GM12878 (cell line): Measurements from ENCODE around the gene STARD10. TPM values are rescaled to one million over a fixed set of nuclear protein-coding genes. Genes with fewer than 3 reads are reported as not detected.

ENCODE experiments used
- ATAC-seq: fragments of 200-7000 bp; cut with Tn5 transposase; 3 replicates; pipeline ENCODE4 v1.9.1; 2020; ENCODE audit warnings: mild to moderate bottlenecking, moderate library complexity
- BruUV-seq: library from RNA; stranded (reverse); fragments of 400-500 nt; replicated peaks from 2 replicates; lab custom pipeline; 2021; lab: Mats Ljungman, UMichigan
- CTCF ChIA-PET: fragments of 300-600 bp; sonication (Branson Sonifier 250); formaldehyde crosslinking; extraction: SDS; loops from one replicate; lab custom pipeline; 2021; ENCODE audit warnings: inconsistent platforms; lab: Yijun Ruan, JAX
- POLR2A ChIA-PET: fragments of 350-600 bp; formaldehyde crosslinking; extraction: SDS; loops from one replicate; lab custom pipeline; 2021; ENCODE audit warnings: inconsistent platforms; lab: Charles Lee
- RAD21 ChIA-PET: fragments of 300-600 bp; sonication (Branson Sonifier 250); formaldehyde crosslinking; loops from one replicate; lab custom pipeline; 2023; ENCODE audit warnings: antibody characterized with exemption; ENCODE audit not compliant: unreplicated experiment; lab: Charles Lee
- SMC1A ChIA-PET: fragments of 300-600 bp; sonication (Branson Sonifier 250); formaldehyde crosslinking; loops from one replicate; lab custom pipeline; 2023; ENCODE audit not compliant: unreplicated experiment, uncharacterized antibody; lab: Charles Lee
- DNase-seq: peaks from one replicate; pipeline ENCODE4 v3.0.0-alpha.2; 2011; ENCODE audit warnings: low read depth, low spot score
- FAIRE-seq: peaks from 3 replicates; lab custom pipeline; 2011; peaks lifted over from hg19 to GRCh38; lab: Jason Lieb, UNC
- H2AFZ ChIP-seq: 2 replicates; pipeline ENCODE4 v1.6.0; 2011; ENCODE audit warnings: low read depth, low read length, control low read depth; ENCODE audit not compliant: control insufficient read depth
- H3K27ac ChIP-seq: 2 replicates; pipeline ENCODE4 v1.5.1; 2011; ENCODE audit warnings: control low read depth; ENCODE audit not compliant: control insufficient read depth, insufficient read depth
- H3K27me3 ChIP-seq, 2 experiments: replicated peaks in 1 of 2; 2 replicates each; pipeline versions ENCODE4 v1.6.0 to v1.6.1; 2011; ENCODE audit warnings: low read length in 1 of 2; ENCODE audit not compliant: control insufficient read depth in 2 of 2, insufficient read depth in 2 of 2
- H3K36me3 ChIP-seq, 2 experiments: 2 replicates each; pipeline ENCODE4 v1.5.1; 2011; ENCODE audit warnings: low read length in 1 of 2; ENCODE audit not compliant: control insufficient read depth in 2 of 2, insufficient read depth in 2 of 2
- H3K4me1 ChIP-seq: 2 replicates; pipeline ENCODE4 v1.6.1; 2011; ENCODE audit warnings: mild to moderate bottlenecking, low read length, moderate library complexity, mixed read lengths; ENCODE audit not compliant: control insufficient read depth, insufficient read depth
- H3K4me2 ChIP-seq: 2 replicates; pipeline ENCODE4 v1.6.0; 2011; ENCODE audit warnings: control low read depth; ENCODE audit not compliant: control insufficient read depth, insufficient read depth
- H3K4me3 ChIP-seq: fragments of 200-600 bp; sonication (generic); 2 replicates; pipeline ENCODE4 v1.5.1; 2016
- H3K79me2 ChIP-seq: 2 replicates; pipeline ENCODE4 v1.6.0; 2011; ENCODE audit warnings: low read length; ENCODE audit not compliant: control insufficient read depth, insufficient read depth
- H3K9ac ChIP-seq: 2 replicates; pipeline ENCODE4 v1.8.0; 2011; ENCODE audit warnings: low read length, control low read depth, mixed read lengths; ENCODE audit not compliant: control insufficient read depth, insufficient read depth
- H3K9me3 ChIP-seq: replicated peaks from 3 replicates; pipeline ENCODE4 v1.5.1; 2011; ENCODE audit warnings: mild to moderate bottlenecking, low read length; ENCODE audit not compliant: control insufficient read depth, insufficient read depth
- H4K20me1 ChIP-seq: 2 replicates; pipeline ENCODE4 v1.6.0; 2011; ENCODE audit not compliant: control insufficient read depth, insufficient read depth
- ATF7 ChIP-seq: fragments of 450-650 bp; IDR thresholded peaks from 2 replicates; pipeline ENCODE4 v1.6.1; 2016; ENCODE audit warnings: low read depth, mild to moderate bottlenecking
- CHD2 ChIP-seq: IDR thresholded peaks from 2 replicates; pipeline ENCODE4 v1.6.1; 2011; ENCODE audit warnings: low read depth, low read length, improper control_type of control experiment, borderline replicate concordance
- NFXL1 ChIP-seq: fragments of 450-650 bp; IDR thresholded peaks from 2 replicates; pipeline ENCODE4 v1.6.1; 2017; ENCODE audit warnings: antibody characterized with exemption, mild to moderate bottlenecking, borderline replicate concordance
- SIN3A ChIP-seq: IDR thresholded peaks from 2 replicates; pipeline ENCODE4 v1.6.1; 2012; ENCODE audit warnings: low read depth, low read length, improper control_type of control experiment
- SIX5 ChIP-seq: IDR thresholded peaks from 2 replicates; pipeline ENCODE4 v1.6.1; 2011; ENCODE audit warnings: mild to moderate bottlenecking, low read depth, low read length, moderate library complexity; ENCODE audit not compliant: severe bottlenecking
- SMAD5 ChIP-seq: IDR thresholded peaks from 2 replicates; pipeline ENCODE4 v1.6.1; 2016; ENCODE audit warnings: antibody characterized with exemption, low read depth
- ZNF217 ChIP-seq: fragments of 450-650 bp; IDR thresholded peaks from 2 replicates; pipeline ENCODE4 v1.6.1; 2017; ENCODE audit warnings: antibody characterized with exemption, mild to moderate bottlenecking
- WGBS: methylation state at CpG from one replicate; pipeline ENCODE4 v1.1.6; 2016; ENCODE audit warnings: low lambda C conversion rate; ENCODE audit not compliant: insufficient replicate concordance, insufficient coverage; ENCODE audit errors: missing lambda C conversion rate; 5-methylcytosine and 5-hydroxymethylcytosine counted together
- in situ Hi-C: fragments of 300-500 bp; cut with MboI; formaldehyde crosslinking; loops from 9 replicates; pipeline ENCODE4 v1.14.3; 2018; ENCODE audit warnings: mixed read lengths
- intact Hi-C: fragments of 100-400 bp; cut with micrococcal nuclease; formaldehyde crosslinking; loops from one replicate; pipeline ENCODE4 v1.14.2; 2022; ENCODE audit not compliant: unreplicated experiment
- polyA plus RNA-seq, 11 experiments: library from polyadenylated mRNA; depleted of rRNA in 4 of 11; unstranded in 6 of 11; stranded (reverse) in 5 of 11; fragments of >200 nt; fragmentation: Nextera tagmentation in 4 of 11; fragmentation: Illumina TruSeq in 1 of 11; extraction: Ambion mirVana in 4 of 11; extraction: Trizol in 1 of 11; gene quantifications; 1 replicate in 1 of 11; 2 replicates in 10 of 11; pipeline versions ENCODE4 v1.2.1 to v1.2.3, GENCODE V29; 2011 to 2016; ENCODE audit warnings: inconsistent platforms in 2 of 11, missing spikeins in 2 of 11, low read depth in 1 of 11
- total RNA-seq, 4 experiments: library from RNA; depleted of rRNA in 3 of 4; stranded (reverse); fragments of >200 nt in 3 of 4; fragmentation: Illumina TruSeq in 1 of 4; extraction: Trizol in 1 of 4; gene quantifications; 2 replicates each; pipeline versions ENCODE4 v1.2.1 to v1.2.3, GENCODE V29; 2013 to 2021
- TF ChIP-seq, protein P1 (sequence below), 3 experiments: IDR thresholded peaks in 2 of 3; conservative IDR thresholded peaks in 1 of 3; 2 replicates each; pipeline ENCODE4 v1.5.1; 2011; ENCODE audit warnings: low read depth in 3 of 3, low read length in 3 of 3, mild to moderate bottlenecking in 3 of 3, control low read depth in 2 of 3, moderate library complexity in 2 of 3, inconsistent platforms in 1 of 3, mixed read lengths in 1 of 3; ENCODE audit not compliant: control insufficient read depth in 2 of 3, insufficient read depth in 1 of 3; ENCODE audit errors: extremely low read depth in 1 of 3

The STARD10 gene
- total and polyA plus RNA-seq, 10 of the 15 experiments (the other 5 are each of a cell fraction or from before 2014, with no cell fraction given) = 0.15 to 43.2 (median 23.1) TPM

DNA sequence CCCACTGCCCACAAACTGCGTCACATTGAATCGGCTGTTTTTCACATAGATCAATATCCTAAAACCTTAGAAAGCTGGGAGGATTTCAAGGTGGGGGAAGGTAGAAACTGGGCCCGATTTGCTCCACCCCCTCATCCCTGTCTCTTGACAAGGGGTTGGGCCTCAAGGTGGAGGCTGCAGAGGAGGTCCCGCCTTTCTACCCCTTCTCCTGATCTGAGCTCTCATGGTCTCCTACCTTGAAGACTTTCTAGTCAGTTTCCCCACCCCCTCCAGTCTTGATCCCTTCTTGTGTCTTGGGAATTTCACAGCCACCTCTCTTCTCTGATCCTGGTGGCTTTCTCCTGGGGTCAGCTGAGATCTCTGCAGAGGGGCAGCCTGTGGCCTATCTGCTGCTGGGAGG, 4.5 kb upstream of the STARD10 start:
- Histone ChIP-seq H3K36me3 (no peaks in the 10 kb centered on the region), H3K4me1 (no peaks in the 10 kb centered on the region; the same call in 1 of the 2 replicates), H3K79me2 (no peaks in the 10 kb centered on the region), H4K20me1 (no peaks in the 10 kb centered on the region), H2AFZ (no peak overlapping the region; the same call in 1 of the 2 replicates), H3K4me2 (no peak overlapping the region), H3K9ac (no peak overlapping the region), H3K4me3 (no peak overlapping the region), H3K27me3 (no peaks in the 10 kb centered on the region), H3K27ac (no peak overlapping the region), H3K9me3 (no peaks in the 10 kb centered on the region)
- SMC1A ChIA-PET = interaction anchor here (1.2 to 1.7 kb wide), 2 partner anchors 9 to 379 kb away, joined by 4 to 5 read pairs; no protein-coding TSS in a partner anchor
- RAD21 ChIA-PET = interaction anchor here (0.7 to 1.2 kb wide), 7 partner anchors 30 to 444 kb away, joined by 3 to 4 read pairs (median 3); no protein-coding TSS in a partner anchor
- WGBS = 71% methylated on average over 4 of the region's 4 CpGs
- BruUV-seq = no TSS peak
- DNase-seq (no peak), ATAC-seq (no peak), FAIRE-seq (no peak)
- CTCF ChIA-PET = interaction anchor here (1.2 to 1.4 kb wide), 4 partner anchors 12 to 76 kb away, joined by 3 to 4 read pairs (median 3); no protein-coding TSS in a partner anchor
- in situ Hi-C loops (loop anchor here (10.0 kb wide), 1 partner anchor 74 kb away; no protein-coding TSS in a partner anchor), intact Hi-C loops (no loop called here)
- TF ChIP-seq NFXL1 (no peak), CHD2 (no peak), SIX5 (no peak), SIN3A (no peak), ZNF217 (no peak), ATF7 (no peak), SMAD5 (no peak)
- TF ChIP-seq, protein P1, sequence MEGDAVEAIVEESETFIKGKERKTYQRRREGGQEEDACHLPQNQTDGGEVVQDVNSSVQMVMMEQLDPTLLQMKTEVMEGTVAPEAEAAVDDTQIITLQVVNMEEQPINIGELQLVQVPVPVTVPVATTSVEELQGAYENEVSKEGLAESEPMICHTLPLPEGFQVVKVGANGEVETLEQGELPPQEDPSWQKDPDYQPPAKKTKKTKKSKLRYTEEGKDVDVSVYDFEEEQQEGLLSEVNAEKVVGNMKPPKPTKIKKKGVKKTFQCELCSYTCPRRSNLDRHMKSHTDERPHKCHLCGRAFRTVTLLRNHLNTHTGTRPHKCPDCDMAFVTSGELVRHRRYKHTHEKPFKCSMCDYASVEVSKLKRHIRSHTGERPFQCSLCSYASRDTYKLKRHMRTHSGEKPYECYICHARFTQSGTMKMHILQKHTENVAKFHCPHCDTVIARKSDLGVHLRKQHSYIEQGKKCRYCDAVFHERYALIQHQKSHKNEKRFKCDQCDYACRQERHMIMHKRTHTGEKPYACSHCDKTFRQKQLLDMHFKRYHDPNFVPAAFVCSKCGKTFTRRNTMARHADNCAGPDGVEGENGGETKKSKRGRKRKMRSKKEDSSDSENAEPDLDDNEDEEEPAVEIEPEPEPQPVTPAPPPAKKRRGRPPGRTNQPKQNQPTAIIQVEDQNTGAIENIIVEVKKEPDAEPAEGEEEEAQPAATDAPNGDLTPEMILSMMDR (IDR thresholded peaks at IDR 0.05 in 2 of 3, conservative IDR thresholded peaks at IDR 0.05 in 1 of 3; ENCODE audit: control insufficient read depth in 2 of 3, extremely low read depth in 1 of 3, insufficient read depth in 1 of 3, low read depth in 3 of 3, low read length in 3 of 3) = no peak
- POLR2A ChIA-PET = interaction anchor here (1.2 kb wide), 1 partner anchor 9 kb away, joined by 3 read pairs; no protein-coding TSS in a partner anchor
